ENCODE measurements around the gene COX20.

- no peak for TF ChIP-seq SP1 (CRISPR knock-in tag; conservative IDR thresholded peaks at IDR 0.05)
- TF ChIP-seq CTCF (IDR thresholded peaks at IDR 0.05) = no peak
- TF ChIP-seq, protein P1, sequence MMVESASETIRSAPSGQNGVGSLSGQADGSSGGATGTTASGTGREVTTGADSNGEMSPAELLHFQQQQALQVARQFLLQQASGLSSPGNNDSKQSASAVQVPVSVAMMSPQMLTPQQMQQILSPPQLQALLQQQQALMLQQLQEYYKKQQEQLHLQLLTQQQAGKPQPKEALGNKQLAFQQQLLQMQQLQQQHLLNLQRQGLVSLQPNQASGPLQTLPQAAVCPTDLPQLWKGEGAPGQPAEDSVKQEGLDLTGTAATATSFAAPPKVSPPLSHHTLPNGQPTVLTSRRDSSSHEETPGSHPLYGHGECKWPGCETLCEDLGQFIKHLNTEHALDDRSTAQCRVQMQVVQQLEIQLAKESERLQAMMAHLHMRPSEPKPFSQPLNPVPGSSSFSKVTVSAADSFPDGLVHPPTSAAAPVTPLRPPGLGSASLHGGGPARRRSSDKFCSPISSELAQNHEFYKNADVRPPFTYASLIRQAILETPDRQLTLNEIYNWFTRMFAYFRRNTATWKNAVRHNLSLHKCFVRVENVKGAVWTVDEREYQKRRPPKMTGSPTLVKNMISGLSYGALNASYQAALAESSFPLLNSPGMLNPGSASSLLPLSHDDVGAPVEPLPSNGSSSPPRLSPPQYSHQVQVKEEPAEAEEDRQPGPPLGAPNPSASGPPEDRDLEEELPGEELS (CRISPR knock-in tag; IDR thresholded peaks at IDR 0.05) = no peak
- no peak for TF ChIP-seq ESRRA (CRISPR knock-in tag; IDR thresholded peaks at IDR 0.05; ENCODE audit: borderline replicate concordance)
- no peak for TF ChIP-seq SMAD3 (CRISPR knock-in tag; IDR thresholded peaks at IDR 0.05; ENCODE audit: borderline replicate concordance)
- TF ChIP-seq, protein P2, sequence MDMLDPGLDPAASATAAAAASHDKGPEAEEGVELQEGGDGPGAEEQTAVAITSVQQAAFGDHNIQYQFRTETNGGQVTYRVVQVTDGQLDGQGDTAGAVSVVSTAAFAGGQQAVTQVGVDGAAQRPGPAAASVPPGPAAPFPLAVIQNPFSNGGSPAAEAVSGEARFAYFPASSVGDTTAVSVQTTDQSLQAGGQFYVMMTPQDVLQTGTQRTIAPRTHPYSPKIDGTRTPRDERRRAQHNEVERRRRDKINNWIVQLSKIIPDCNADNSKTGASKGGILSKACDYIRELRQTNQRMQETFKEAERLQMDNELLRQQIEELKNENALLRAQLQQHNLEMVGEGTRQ (CRISPR knock-in tag; IDR thresholded peaks at IDR 0.05) = no peak
- no peak for TF ChIP-seq ATF2 (CRISPR knock-in tag; IDR thresholded peaks at IDR 0.05; ENCODE audit: borderline replicate concordance, low read depth)
- no peak for TF ChIP-seq ZNF416 (CRISPR knock-in tag; IDR thresholded peaks at IDR 0.05)
- TF ChIP-seq, protein P3, sequence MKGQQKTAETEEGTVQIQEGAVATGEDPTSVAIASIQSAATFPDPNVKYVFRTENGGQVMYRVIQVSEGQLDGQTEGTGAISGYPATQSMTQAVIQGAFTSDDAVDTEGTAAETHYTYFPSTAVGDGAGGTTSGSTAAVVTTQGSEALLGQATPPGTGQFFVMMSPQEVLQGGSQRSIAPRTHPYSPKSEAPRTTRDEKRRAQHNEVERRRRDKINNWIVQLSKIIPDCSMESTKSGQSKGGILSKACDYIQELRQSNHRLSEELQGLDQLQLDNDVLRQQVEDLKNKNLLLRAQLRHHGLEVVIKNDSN (CRISPR knock-in tag; IDR thresholded peaks at IDR 0.05) = no peak
- TF ChIP-seq ATF6 (CRISPR knock-in tag; IDR thresholded peaks at IDR 0.05) = no peak
- TF ChIP-seq NR3C1 (CRISPR knock-in tag; conservative IDR thresholded peaks at IDR 0.05; ENCODE audit: low read depth) = no peak
- TF ChIP-seq, protein P4, sequence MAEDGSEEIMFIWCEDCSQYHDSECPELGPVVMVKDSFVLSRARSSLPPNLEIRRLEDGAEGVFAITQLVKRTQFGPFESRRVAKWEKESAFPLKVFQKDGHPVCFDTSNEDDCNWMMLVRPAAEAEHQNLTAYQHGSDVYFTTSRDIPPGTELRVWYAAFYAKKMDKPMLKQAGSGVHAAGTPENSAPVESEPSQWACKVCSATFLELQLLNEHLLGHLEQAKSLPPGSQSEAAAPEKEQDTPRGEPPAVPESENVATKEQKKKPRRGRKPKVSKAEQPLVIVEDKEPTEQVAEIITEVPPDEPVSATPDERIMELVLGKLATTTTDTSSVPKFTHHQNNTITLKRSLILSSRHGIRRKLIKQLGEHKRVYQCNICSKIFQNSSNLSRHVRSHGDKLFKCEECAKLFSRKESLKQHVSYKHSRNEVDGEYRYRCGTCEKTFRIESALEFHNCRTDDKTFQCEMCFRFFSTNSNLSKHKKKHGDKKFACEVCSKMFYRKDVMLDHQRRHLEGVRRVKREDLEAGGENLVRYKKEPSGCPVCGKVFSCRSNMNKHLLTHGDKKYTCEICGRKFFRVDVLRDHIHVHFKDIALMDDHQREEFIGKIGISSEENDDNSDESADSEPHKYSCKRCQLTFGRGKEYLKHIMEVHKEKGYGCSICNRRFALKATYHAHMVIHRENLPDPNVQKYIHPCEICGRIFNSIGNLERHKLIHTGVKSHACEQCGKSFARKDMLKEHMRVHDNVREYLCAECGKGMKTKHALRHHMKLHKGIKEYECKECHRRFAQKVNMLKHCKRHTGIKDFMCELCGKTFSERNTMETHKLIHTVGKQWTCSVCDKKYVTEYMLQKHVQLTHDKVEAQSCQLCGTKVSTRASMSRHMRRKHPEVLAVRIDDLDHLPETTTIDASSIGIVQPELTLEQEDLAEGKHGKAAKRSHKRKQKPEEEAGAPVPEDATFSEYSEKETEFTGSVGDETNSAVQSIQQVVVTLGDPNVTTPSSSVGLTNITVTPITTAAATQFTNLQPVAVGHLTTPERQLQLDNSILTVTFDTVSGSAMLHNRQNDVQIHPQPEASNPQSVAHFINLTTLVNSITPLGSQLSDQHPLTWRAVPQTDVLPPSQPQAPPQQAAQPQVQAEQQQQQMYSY (CRISPR knock-in tag; IDR thresholded peaks at IDR 0.05) = no peak
- TF ChIP-seq ZNF263 (CRISPR knock-in tag; IDR thresholded peaks at IDR 0.05; ENCODE audit: low read depth) = no peak
- TF ChIP-seq NR2C2 (CRISPR knock-in tag; IDR thresholded peaks at IDR 0.05) = no peak
These were observed 5.9 kb downstream of the COX20 start for GRCh38 chr1:244841273-244841927.
